SK-N-SH treated with all-trans-retinoic acid at 6 μM for 48 hours (cell line): ENCODE data around the gene SRRM3.

Experiments
- ATAC-seq: fragments of 200-7000 bp; cut with Tn5 transposase; 3 replicates; pipeline ENCODE4 v1.9.1; 2020; ENCODE audit warnings: mild to moderate bottlenecking, moderate library complexity
- ARNTL ChIP-seq: fragments of 450-650 bp; formaldehyde crosslinking; IDR thresholded peaks from 2 replicates; pipeline ENCODE4 v1.5.0; 2020; ENCODE audit warnings: low read depth, mild to moderate bottlenecking, moderate library complexity, borderline replicate concordance
- BACH2 ChIP-seq: fragments of 250-450 bp; sonication (Bioruptor Pico); IDR thresholded peaks from 2 replicates; pipeline ENCODE4 v1.9.0; 2021; ENCODE audit warnings: mild to moderate bottlenecking, borderline replicate concordance
- CREB5 ChIP-seq: fragments of 250-450 bp; sonication (Bioruptor Pico); IDR thresholded peaks from 2 replicates; pipeline ENCODE4 v1.5.1; 2020; ENCODE audit warnings: low read depth, mild to moderate bottlenecking, moderate library complexity
- CSDC2 ChIP-seq: fragments of 250-450 bp; sonication (Bioruptor Pico); IDR thresholded peaks from 2 replicates; pipeline ENCODE4 v1.5.0; 2020; ENCODE audit warnings: mild to moderate bottlenecking, moderate library complexity
- ESRRG ChIP-seq: fragments of 250-450 bp; sonication (Bioruptor Pico); IDR thresholded peaks from 2 replicates; pipeline ENCODE4 v1.6.1; 2021; ENCODE audit warnings: mild to moderate bottlenecking
- GLIS3 ChIP-seq: fragments of 250-450 bp; sonication (Bioruptor Pico); IDR thresholded peaks from 2 replicates; pipeline ENCODE4 v1.5.0; 2020; ENCODE audit warnings: mild to moderate bottlenecking, moderate library complexity
- ISL1 ChIP-seq: fragments of 250-450 bp; sonication (Bioruptor Pico); IDR thresholded peaks from 2 replicates; pipeline ENCODE4 v2.1.2; 2022; ENCODE audit warnings: mild to moderate bottlenecking, moderate library complexity
- OSR1 ChIP-seq: fragments of 250-450 bp; sonication (Bioruptor Pico); IDR thresholded peaks from 2 replicates; pipeline ENCODE4 v1.8.0; 2022; ENCODE audit warnings: moderate library complexity, mild to moderate bottlenecking, inconsistent platforms
- PPARA ChIP-seq: fragments of 250-450 bp; sonication (Bioruptor Pico); IDR thresholded peaks from 2 replicates; pipeline ENCODE4 v1.5.0; 2020; ENCODE audit warnings: mild to moderate bottlenecking, borderline replicate concordance
- RARB ChIP-seq: fragments of 250-450 bp; sonication (Bioruptor Pico); IDR thresholded peaks from 2 replicates; pipeline ENCODE4 v1.8.0; 2021; ENCODE audit warnings: mild to moderate bottlenecking, moderate library complexity
- TCF4 ChIP-seq: fragments of 250-450 bp; sonication (Bioruptor Pico); IDR thresholded peaks from 2 replicates; pipeline ENCODE4 v1.8.0; 2021; ENCODE audit warnings: mild to moderate bottlenecking, moderate library complexity, borderline replicate concordance
- TSHZ2 ChIP-seq: fragments of 250-450 bp; sonication (Bioruptor Pico); IDR thresholded peaks from 2 replicates; pipeline ENCODE4 v1.5.0; 2020; ENCODE audit warnings: mild to moderate bottlenecking, moderate library complexity
- ZFP3 ChIP-seq: fragments of 250-450 bp; sonication (Bioruptor Pico); IDR thresholded peaks from 2 replicates; pipeline ENCODE4 v1.5.0; 2020; ENCODE audit warnings: mild to moderate bottlenecking, moderate library complexity
- ZNF70 ChIP-seq: fragments of 450-650 bp; formaldehyde crosslinking; IDR thresholded peaks from 2 replicates; pipeline ENCODE4 v1.5.0; 2020; ENCODE audit warnings: mild to moderate bottlenecking, moderate library complexity
- ZNF8 ChIP-seq: fragments of 450-650 bp; formaldehyde crosslinking; IDR thresholded peaks from 2 replicates; pipeline ENCODE4 v1.5.0; 2020; ENCODE audit warnings: mild to moderate bottlenecking, moderate library complexity
- TF ChIP-seq, protein P1 (sequence below): fragments of 250-450 bp; sonication (Bioruptor Pico); IDR thresholded peaks from 2 replicates; pipeline ENCODE4 v1.8.0; 2021; ENCODE audit warnings: low read depth, mild to moderate bottlenecking, moderate library complexity, borderline replicate concordance

Gene SRRM3

DNA sequence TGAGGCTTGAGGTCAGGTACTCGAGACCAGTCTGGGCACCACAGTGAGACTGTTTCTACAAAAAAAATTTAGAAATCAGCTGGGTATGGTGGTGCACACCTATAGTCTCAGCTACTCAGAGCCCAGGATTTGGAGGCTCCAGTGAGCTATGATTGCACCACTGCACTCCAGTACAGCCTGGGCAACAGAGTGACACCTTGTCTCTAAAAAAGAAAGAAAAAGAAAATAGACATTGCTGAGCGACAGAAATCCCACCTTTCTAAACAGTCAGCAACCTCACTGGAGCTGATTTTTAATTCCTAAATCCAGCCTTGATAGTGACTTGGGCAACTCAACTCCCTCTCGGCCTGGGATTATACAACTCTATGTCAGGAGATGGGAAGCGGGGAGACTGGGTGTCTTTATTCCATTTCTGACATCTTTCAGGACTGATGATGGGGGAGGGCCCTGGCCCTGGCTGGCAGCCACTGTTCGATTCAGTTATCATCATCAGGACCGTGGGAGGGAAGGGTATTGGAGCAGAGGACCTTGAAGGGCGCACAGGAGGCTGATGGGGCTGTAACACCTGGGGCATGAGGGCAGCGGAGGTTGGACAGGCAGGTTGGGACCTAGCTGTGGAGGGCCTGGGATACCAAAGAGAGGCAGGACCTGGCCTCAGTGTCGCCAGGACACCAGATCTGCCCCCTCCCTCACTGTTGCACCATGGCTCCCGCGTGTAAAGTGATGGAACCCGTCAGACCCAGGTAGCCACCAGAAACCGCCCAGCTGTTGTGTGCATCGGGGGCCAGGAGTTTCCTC, 115.5 kb downstream of the SRRM3 start:
- ATAC-seq = no peak
- TF ChIP-seq GLIS3 (no peak), CREB5 (CRISPR knock-in tag) (no peak), CSDC2 (CRISPR knock-in tag) (no peak), BACH2 (CRISPR knock-in tag) (no peak), TCF4 (CRISPR knock-in tag) (no peak), RARB (CRISPR knock-in tag) (no peak)
- TF ChIP-seq, protein P1, sequence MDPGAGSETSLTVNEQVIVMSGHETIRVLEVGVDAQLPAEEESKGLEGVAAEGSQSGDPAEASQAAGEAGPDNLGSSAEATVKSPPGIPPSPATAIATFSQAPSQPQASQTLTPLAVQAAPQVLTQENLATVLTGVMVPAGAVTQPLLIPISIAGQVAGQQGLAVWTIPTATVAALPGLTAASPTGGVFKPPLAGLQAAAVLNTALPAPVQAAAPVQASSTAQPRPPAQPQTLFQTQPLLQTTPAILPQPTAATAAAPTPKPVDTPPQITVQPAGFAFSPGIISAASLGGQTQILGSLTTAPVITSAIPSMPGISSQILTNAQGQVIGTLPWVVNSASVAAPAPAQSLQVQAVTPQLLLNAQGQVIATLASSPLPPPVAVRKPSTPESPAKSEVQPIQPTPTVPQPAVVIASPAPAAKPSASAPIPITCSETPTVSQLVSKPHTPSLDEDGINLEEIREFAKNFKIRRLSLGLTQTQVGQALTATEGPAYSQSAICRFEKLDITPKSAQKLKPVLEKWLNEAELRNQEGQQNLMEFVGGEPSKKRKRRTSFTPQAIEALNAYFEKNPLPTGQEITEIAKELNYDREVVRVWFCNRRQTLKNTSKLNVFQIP (CRISPR knock-in tag) = no peak
- TF ChIP-seq, all 23 proteins: peak for 0

DNA sequence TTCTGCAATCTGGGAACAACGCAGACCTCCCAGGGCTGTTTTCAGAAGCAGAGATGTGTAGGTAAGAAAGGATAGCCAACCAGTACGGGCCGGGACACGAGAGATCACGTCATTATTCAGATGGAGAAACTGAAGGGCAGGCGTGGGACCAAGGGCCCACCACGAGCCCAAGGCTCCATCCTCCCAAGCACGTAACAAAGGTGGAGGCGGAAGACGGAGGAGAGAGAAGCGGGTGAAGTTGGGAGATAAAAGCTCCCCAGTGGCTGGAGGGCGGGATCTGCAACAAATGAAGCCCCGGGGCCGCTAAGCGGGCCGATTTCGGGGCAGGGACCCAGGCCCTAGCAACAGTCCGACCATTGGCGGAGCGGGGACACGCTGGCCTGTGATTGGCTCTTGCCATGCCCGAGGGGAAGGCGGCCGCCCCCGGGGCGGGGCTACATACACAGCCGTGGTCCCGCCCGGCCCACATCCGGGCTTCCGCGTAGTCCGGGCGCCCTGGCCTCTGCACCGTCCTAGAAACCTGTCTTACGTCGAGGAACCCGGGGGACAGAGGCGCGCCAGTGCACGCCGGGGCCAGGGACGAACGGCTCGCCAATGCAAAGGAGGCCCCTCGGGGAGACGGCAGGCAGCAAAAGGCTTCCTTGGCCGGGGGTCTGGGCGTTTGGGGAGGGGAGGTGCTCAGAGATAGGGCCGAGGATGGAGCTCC, 116.2 kb downstream of the SRRM3 start:
- TF ChIP-seq ESRRG (CRISPR knock-in tag) = peak; percentile 39; the same call in 1 of the 2 replicates
- TF ChIP-seq RARB (CRISPR knock-in tag) = 0 out of 2 replicates have a peak, but pooled peaks have one; percentile 32
- TF ChIP-seq GLIS3 = 0 out of 2 replicates have a peak, but pooled peaks have one; percentile 5
- no peak for TF ChIP-seq OSR1 (CRISPR knock-in tag)
- peak; percentile 78 for TF ChIP-seq ZNF70 (CRISPR knock-in tag)
- TF ChIP-seq ZNF8 (CRISPR knock-in tag) = no peak
- no peak; the same call in 1 of the 2 replicates for TF ChIP-seq TSHZ2 (CRISPR knock-in tag)
- TF ChIP-seq TCF4 (CRISPR knock-in tag) = no peak
- no peak for TF ChIP-seq BACH2 (CRISPR knock-in tag)
- TF ChIP-seq, all 23 proteins: peak for 4
- ATAC-seq = peak; percentile 92

DNA sequence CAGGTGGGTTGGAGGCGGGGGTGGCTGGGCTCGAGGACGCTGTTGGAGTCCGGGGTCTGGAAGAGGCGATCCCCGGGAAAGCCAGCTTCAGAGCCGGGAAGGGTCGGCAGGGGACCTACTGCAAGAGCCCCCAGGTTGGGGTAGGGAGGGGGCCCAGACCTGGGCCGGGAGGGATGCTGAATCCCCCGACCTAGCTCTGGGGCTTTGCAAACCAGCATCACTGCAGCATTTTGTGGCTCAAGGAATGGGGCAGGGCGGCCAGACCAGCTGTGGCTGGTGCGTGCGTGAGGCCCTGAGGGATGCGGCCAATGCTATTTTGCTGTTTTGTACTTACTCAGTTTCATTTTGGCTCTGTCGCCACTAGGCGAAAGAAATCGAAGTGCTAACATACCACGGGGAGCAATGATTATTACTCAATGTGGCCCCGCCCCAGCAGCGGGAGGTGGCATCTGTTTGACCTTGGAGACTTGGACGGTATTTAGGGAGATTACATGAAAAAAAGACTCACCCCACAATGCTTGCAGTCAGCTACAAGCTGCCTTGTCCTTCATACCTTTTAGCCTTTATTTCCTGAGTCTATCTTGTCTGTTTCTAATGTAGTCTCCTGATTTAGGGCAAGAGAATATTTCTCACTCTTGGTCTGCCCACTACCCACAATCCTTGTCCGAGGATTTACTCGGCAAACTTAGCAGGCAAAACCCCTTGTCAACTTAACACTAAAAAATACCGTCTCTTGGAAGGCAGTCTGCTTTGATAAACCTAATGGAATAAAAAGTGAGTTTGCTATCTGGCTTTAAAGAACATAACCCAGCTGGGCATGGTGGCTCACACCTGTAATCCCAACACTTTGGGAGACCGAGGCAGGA, 117.0 kb downstream of the SRRM3 start:
- TF ChIP-seq PPARA (CRISPR knock-in tag) (no peak), ZFP3 (no peak), ZNF8 (CRISPR knock-in tag) (peak; percentile 39), ARNTL (CRISPR knock-in tag) (no peak), ISL1 (CRISPR knock-in tag) (no peak), TSHZ2 (CRISPR knock-in tag) (0 out of 2 replicates have a peak, but pooled peaks have one; percentile 15)
- TF ChIP-seq, all 23 proteins: peak for 2
- peak; percentile 62 for ATAC-seq
